GM12891 (cell line): ENCODE results near the gene RAPGEF5.

ENCODE experiments used
- PAX5 ChIP-seq: IDR thresholded peaks from 2 replicates; pipeline ENCODE4 v1.6.1; 2011; ENCODE audit warnings: low read length, moderate library complexity, mild to moderate bottlenecking; ENCODE audit not compliant: insufficient read depth, severe bottlenecking
- POLR2A ChIP-seq: IDR thresholded peaks from 2 replicates; pipeline ENCODE4 v1.6.1; 2011; ENCODE audit warnings: low read depth, low read length, control low read depth
- POLR2AphosphoS5 ChIP-seq: IDR thresholded peaks from 2 replicates; pipeline ENCODE4 v1.6.1; 2011; ENCODE audit warnings: low read depth, low read length, control low read depth
- POU2F2 ChIP-seq: IDR thresholded peaks from 2 replicates; pipeline ENCODE4 v1.6.1; 2011; ENCODE audit warnings: low read depth, mild to moderate bottlenecking, control low read depth, low read length, moderate library complexity
- SPI1 ChIP-seq: IDR thresholded peaks from 2 replicates; pipeline ENCODE4 v1.6.1; 2011; ENCODE audit warnings: low read depth, low read length, control low read depth
- TAF1 ChIP-seq: IDR thresholded peaks from 2 replicates; pipeline ENCODE4 v1.6.1; 2011; ENCODE audit warnings: low read depth, low read length, control low read depth

DNA sequence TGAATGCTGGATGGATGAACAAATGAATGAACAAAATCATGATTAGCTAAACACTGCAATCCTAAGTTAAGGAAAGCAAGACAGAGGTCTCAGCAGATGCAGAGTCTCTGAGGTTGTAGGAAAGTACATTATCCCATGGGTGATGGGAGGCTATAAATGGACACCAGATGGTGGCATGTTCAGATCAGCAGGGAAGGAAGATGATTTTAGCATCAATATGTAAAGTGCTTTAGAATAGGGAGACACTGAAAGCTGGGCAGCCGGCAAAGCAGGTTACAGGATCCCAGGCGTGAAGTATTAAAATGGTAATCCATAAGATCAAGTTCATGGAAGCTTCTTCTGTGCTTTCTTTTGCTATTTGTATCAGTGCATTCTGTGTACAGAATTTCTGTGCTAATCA is 7.9 kb upstream of the RAPGEF5 start:
- no peak for TF ChIP-seq POLR2A
- no peak for TF ChIP-seq POLR2AphosphoS5
- no peak for TF ChIP-seq SPI1
- TF ChIP-seq TAF1, result no peak
- TF ChIP-seq POU2F2, result no peak
- TF ChIP-seq PAX5, result no peak
